ENCODE results near the gene ADAM12. TPM values are rescaled to one million over a fixed set of nuclear protein-coding genes. Genes with fewer than 3 reads are reported as not detected.

Gene ADAM12
- total RNA-seq, 1 experiment from 2014 or later: 0.24 TPM

GRCh38 chr10:126214021-126214420 lies 174.3 kb downstream of the ADAM12 start:
- Mint-ChIP-seq H3K4me1 (peaks cover 13% of the 10 kb centered on the region in 2 experiments), H3K9me3 (no peaks in the 10 kb centered on the region), H3K4me3 (no peak overlapping the region), H3K27ac (no peak overlapping the region), H3K27me3 (ENCODE audit: low read depth) (peaks cover 7% of the 10 kb centered on the region), H3K36me3 (ENCODE audit: insufficient read depth in 1 of 3, low read depth in 3 of 3) (no peaks in the 10 kb centered on the region)
- Histone ChIP-seq H2BK20ac (ENCODE audit: low read depth, low read length, poor library complexity, severe bottlenecking) (no peak overlapping the region), H2BK12ac (ENCODE audit: insufficient read length, low read depth, low read length) (no peak overlapping the region), H3K4ac (ENCODE audit: low read depth, low read length) (no peak overlapping the region), H3K79me1 (ENCODE audit: insufficient read depth, low read depth, low read length, poor library complexity, severe bottlenecking) (no peaks in the 10 kb centered on the region), H3K9ac (ENCODE audit: extremely low read depth, insufficient read length, low read length) (no peak overlapping the region), H3K23me2 (ENCODE audit: insufficient read length, low read depth, low read length, poor library complexity, severe bottlenecking) (no peaks in the 10 kb centered on the region), H3K14ac (ENCODE audit: insufficient read depth, low read length) (no peak overlapping the region), H3K4me2 (ENCODE audit: insufficient read depth, insufficient read length, low read length) (no peak overlapping the region), H3K4me1 (ENCODE audit: insufficient read depth, low read length) (no peaks in the 10 kb centered on the region; the same call in 1 of the 2 replicates), H3K23ac (ENCODE audit: insufficient read length, low read depth, low read length) (no peak overlapping the region), H4K20me1 (ENCODE audit: control insufficient read depth, insufficient read depth, insufficient read length) (no peaks in the 10 kb centered on the region), H3K27me3 (ENCODE audit: insufficient read depth, low read length) (no peaks in the 10 kb centered on the region), H4K5ac (ENCODE audit: insufficient read length, low read depth, low read length) (no peak overlapping the region), H3K18ac (ENCODE audit: insufficient read length, low read depth, low read length) (no peak overlapping the region), H2BK120ac (ENCODE audit: low read depth, low read length, poor library complexity, severe bottlenecking) (no peak overlapping the region), H4K91ac (ENCODE audit: insufficient read length, low read depth, low read length) (no peak overlapping the region), H3T11ph (ENCODE audit: low read length) (no peak overlapping the region), H3K27ac (ENCODE audit: insufficient read length, low read depth, low read length) (no peak overlapping the region), H2AFZ (ENCODE audit: low read length) (no peak overlapping the region), H4K8ac (replicated peaks; ENCODE audit: insufficient read length, low read depth, low read length) (no peak overlapping the region), H3K9me3 (ENCODE audit: control insufficient read depth, low read depth, low read length) (no peaks in the 10 kb centered on the region), H2BK15ac (ENCODE audit: low read depth, low read length) (no peak overlapping the region), H3K79me2 (ENCODE audit: insufficient read depth, low read length) (no peaks in the 10 kb centered on the region), H3K56ac (ENCODE audit: insufficient read length, low read depth, low read length) (no peak overlapping the region), H2BK5ac (ENCODE audit: insufficient read length, low read length) (no peak overlapping the region), H2AK5ac (ENCODE audit: insufficient read length, low read length) (no peak overlapping the region)
- no CpG with 5 or more reads among the region's 6 CpGs for WGBS (ENCODE audit: extremely low coverage, insufficient read length, low lambda C conversion rate)
- TF ChIP-seq CTCF (conservative IDR thresholded peaks at IDR 0.05): no peak
- DNase-seq: no peak

All from H9 (cell line).